ENCODE results near the gene ELK3.

GRCh38 chr12:96215919-96216273 is 21.7 kb downstream of the ELK3 start:
- TF ChIP-seq ZNF830 (CRISPR knock-in tag; IDR thresholded peaks at IDR 0.05) (no peak), TEAD1 (CRISPR knock-in tag; IDR thresholded peaks at IDR 0.05) (no peak), ZBTB49 (CRISPR knock-in tag; IDR thresholded peaks at IDR 0.05; ENCODE audit: borderline replicate concordance) (no peak), FOXA3 (CRISPR knock-in tag; conservative IDR thresholded peaks at IDR 0.05 in 1 of 2, IDR thresholded peaks at IDR 0.05 in 1 of 2) (no peak), MYNN (IDR thresholded peaks at IDR 0.05) (no peak), MYNN (CRISPR knock-in tag; IDR thresholded peaks at IDR 0.05) (no peak), JUNB (CRISPR knock-in tag; conservative IDR thresholded peaks at IDR 0.05) (no peak)
